GM13976 (cell line): ENCODE measurements around the gene GLCCI1.
A peak's percentile ranks its signal among the peaks of the same experiment; 100 is the strongest.
"Not testable (repeated sequence)": the region's sequence is repeated elsewhere in the genome, so short reads cannot be mapped to it uniquely, and the experiment has no call there.

ENCODE experiments used
- DNase-seq: peaks from one replicate; pipeline ENCODE4 v3.0.0; 2012; ENCODE audit warnings: low spot score
- CTCF ChIP-seq: IDR thresholded peaks from 2 replicates; pipeline ENCODE4 v1.5.1; 2012; ENCODE audit warnings: borderline replicate concordance, mild to moderate bottlenecking; ENCODE audit not compliant: insufficient read depth; ENCODE audit errors: extremely low read depth, missing control alignments, control extremely low read depth
- in situ Hi-C: fragments of 300-500 bp; cut with MboI; formaldehyde crosslinking; loops from one replicate; pipeline ENCODE4 v1.12.0; 2022; ENCODE audit warnings: low sequenced_read_pairs, mixed read lengths, inconsistent platforms; ENCODE audit not compliant: unreplicated experiment

Gene GLCCI1

DNA sequence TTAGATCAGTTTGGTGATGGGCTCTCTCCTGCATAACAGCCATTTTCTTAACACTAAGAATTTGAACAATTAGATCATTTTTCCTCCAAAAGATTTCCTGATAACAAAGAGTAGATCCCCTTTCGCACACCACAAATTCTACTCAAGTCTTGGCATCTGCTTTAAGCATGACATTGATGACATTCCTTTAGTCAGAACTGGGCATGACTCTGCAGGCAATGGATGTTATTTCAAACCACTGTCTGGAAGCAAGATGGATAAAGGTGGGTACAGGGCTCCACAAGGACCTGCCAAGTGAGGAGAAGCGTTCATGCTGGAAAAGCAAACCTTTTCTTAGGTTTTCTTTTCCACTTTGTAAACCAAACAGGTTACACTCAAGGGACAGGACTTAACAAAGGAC is 123.5 kb downstream of the GLCCI1 start:
- TF ChIP-seq CTCF, result no peak
- DNase-seq, result no peak
- in situ Hi-C loops, result no loop called here

DNA sequence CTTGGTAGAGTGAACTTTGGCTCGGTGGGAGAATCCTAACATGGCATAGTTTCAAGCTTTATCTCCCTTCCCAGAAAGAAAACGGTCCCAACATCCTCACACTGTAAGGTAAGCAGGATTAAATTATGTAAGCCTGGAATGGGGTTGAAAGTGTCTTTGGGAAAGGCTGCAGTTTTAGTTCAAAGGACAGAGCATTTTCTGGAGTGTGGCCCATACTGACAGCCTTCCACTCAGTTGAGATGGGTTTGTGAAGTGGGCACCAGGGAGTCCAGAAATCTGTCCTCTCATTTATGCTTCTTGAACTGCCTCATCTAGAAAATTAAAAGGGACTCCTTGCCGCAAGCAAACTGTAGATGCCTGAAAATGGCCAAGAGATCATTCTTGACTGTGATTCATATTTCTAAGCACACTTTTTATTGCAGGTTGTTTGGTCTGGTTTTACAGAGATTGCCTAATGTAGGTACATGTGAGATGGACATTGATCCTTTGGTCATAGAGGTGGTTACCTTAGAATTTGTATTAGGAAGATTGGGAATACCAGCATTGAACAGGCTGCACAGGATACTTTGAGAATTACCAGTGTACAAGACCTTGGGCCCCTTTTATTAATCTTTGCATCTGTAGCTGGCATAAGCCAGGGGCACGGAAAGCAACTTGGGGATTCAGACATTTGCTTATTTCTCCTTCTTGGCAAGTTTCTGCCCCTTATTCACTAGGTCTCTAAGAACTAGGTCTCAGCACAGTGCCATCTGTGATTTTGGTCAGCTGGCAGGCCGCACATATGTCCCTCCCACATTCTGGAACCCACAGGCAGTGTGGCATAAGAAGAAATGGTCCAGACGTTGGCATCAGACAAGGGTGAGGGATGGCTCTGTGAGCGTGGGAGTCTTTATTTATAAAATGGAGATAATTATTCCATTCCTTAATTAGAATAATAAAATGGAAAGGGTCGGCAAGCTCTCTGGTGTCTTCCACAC is 125.9 kb downstream of the GLCCI1 start:
- no peak for DNase-seq
- in situ Hi-C loops, result no loop called here
- TF ChIP-seq CTCF, result no peak

DNA sequence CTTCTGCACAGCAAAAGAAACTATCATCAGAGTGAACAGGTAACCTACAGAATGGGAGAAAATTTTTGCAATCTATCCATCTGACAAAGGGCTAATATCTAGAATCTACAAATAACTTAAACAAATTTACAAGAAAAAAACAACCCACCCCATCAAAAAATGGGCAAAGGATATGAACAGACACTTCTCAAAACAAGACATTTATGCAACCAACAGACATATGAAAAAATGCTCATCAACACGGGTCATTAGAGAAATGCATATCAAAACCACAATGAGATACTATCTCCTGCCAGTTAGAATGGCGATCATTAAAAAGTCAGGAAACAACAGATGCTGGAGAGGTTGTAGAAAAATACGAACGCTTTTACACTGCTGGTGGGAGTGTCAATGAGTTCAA is 132.7 kb downstream of the GLCCI1 start:
- DNase-seq, in situ Hi-C loops: not testable (repeated sequence)

DNA sequence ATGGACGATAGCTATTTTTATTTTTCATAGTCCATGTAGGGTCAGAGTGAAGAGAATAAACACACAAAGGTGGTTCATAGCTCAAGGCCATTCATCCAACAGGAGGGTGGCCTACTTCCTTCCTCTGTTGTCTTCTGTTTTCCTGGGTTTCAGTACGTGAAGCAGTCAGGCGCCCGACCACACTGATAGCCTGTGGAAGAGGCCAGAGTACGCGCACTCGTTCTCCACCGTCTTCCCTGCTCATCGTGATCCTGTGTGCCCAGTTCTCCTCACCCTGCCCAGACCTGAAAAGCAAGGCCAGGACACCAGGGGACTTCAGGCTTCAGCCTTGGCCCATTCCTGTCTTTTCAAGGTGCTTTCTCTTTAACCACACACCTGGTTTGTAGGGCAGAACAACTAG is 134.7 kb downstream of the GLCCI1 start:
- in situ Hi-C loops, result no loop called here
- DNase-seq, result no peak
- no peak for TF ChIP-seq CTCF

GRCh38 chr7:8105449-8106095 is 137.0 kb downstream of the GLCCI1 start:
- in situ Hi-C loops, result no loop called here
- peak; percentile 5 for DNase-seq
- TF ChIP-seq CTCF, result no peak

DNA sequence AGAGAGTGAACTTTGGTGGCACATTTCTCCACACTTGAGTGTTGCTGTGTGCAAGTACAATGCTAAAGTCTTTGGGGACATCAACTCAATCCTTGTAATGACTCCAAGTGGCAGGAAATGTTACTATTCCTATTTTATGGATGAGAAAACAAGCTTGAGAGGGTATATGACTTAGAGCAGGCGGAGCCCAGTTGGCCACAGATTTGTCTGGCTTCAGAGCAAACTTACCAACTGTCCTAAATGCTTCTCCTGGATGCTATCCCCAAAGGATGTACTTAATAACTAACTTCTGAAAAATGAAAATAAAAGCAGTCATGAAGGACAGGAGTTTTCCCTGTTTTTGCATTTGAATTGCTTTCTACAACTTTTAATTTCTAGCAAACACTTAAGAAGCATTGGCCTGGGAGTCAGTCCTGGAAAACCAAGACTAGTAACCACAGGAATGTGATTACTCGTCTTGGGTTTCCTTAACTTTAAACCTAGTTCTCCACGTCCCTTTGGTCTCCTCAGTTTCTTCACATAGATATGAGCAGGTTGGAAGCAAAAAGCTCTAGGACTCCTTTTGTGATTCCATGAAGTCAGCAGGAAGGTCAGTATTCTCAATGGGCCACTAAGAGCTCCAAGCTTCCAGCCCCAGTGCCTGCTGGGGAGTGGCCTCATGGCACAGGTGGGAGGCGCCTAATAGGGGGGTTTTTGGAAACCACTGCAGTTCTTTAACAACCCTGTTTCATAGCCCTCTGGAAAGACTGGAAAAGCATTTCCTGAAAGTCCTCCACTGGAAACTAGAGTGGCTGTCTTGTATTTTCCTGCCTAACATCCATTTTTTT is 140.8 kb downstream of the GLCCI1 start:
- no peak for DNase-seq
- TF ChIP-seq CTCF, result no peak
- in situ Hi-C loops, result no loop called here
